Fibroblast of lung (primary cell): ENCODE measurements around the gene RASA3.

ENCODE experiments used
- CTCF ChIP-seq, 2 donors: IDR thresholded peaks in 1 of 2; conservative IDR thresholded peaks in 1 of 2; 1 replicate in 1 of 2; 2 replicates in 1 of 2; pipeline ENCODE4 v1.5.1; 2011 to 2012; ENCODE audit warnings: low read length in 2 of 2, control low read depth in 1 of 2, inconsistent platforms in 1 of 2, low read depth in 1 of 2, mild to moderate bottlenecking in 1 of 2
- EZH2 ChIP-seq: IDR thresholded peaks from 2 replicates; pipeline ENCODE4 v1.5.1; 2012; ENCODE audit warnings: low read length, control low read depth, mild to moderate bottlenecking; ENCODE audit errors: missing control alignments

DNA sequence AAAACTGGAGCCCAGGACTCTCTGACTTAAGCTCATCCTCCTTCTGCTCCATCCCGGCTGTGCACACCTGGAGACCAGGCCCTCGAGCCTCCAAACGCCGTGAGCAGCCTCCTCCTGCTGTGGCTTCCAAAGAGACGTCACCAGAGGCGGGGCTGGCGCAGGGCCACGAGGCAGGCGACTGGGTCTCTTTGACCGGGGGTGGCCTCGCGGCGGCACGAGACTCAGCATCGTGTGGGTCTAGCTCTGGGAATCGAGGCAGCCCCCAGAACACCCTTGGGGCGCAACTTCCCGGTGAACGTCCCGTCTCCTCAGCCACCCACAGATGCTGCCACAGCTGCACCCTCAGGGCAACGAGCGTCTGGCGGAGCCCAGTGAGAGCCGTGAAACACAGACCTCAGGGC, 22.8 kb downstream of the RASA3 start:
- no peak for TF ChIP-seq CTCF (conservative IDR thresholded peaks at IDR 0.05 in 1 of 2, IDR thresholded peaks at IDR 0.05 in 1 of 2; ENCODE audit: low read depth in 1 of 2, low read length in 2 of 2)
- TF ChIP-seq EZH2: no peak
